Measurements from ENCODE around the gene SLC4A8.

- TF ChIP-seq CTCF (conservative IDR thresholded peaks at IDR 0.05; ENCODE audit: low read length) = no peak
- no peak for TF ChIP-seq EZH2phosphoT487 (IDR thresholded peaks at IDR 0.05; ENCODE audit: borderline replicate concordance, low read depth, low read length)
Measured at GRCh38 chr12:51538149-51538548, 113.5 kb downstream of the SLC4A8 start.
